Measurements from ENCODE around the gene PRDM16. TPM values are rescaled to one million over a fixed set of nuclear protein-coding genes. Genes with fewer than 3 reads are reported as not detected.
A peak's percentile ranks its signal among the peaks of the same experiment; 100 is the strongest.

PRDM16 gene
- total and polyA plus RNA-seq, 2 of the 4 experiments (the other 2 are of a cell fraction), result 0.02 TPM; not detected in 1

DNA sequence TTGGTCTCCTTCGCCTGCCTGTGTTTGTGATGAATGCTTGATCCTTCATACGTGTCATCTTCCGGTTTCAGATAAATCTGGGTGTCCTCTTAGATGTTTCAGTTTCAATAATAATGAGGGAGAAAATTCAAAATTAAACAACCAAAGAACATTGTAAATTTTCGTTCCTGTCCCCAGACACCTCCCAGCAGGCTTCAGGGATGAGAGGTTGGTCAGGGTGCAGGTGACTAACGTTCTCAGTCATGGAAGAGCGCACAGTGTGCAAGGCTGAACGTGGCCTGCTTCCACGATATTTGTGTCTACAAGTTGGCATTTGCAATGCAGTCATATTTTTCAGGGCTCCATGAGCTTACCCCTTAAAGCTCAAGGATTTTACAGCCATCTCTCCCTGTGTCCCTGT is 238.4 kb downstream of the PRDM16 start:
- Histone ChIP-seq H4K20me1 (ENCODE audit: insufficient read depth, low read length) (no peaks in the 10 kb centered on the region), H3K18ac (ENCODE audit: low read depth, low read length) (no peak overlapping the region; the same call in 1 of the 2 replicates), H3K79me1 (ENCODE audit: low read depth in 1 of 2, low read length in 2 of 2) (no peaks in the 10 kb centered on the region), H3K9ac (ENCODE audit: low read depth, low read length) (no peak overlapping the region), H2BK5ac (ENCODE audit: low read depth, low read length, poor library complexity, severe bottlenecking) (no peak overlapping the region), H3K9me3 (ENCODE audit: control insufficient read depth, insufficient read depth, low read length) (peaks cover 2% of the 10 kb centered on the region; the same call in 1 of the 2 replicates), H3K27me3 (ENCODE audit: control insufficient read depth, insufficient read depth, low read length) (peaks cover 8% of the 10 kb centered on the region; the same call in 1 of the 2 replicates), H4K5ac (ENCODE audit: low read depth, low read length) (no peak overlapping the region), H3K36me3 (ENCODE audit: control insufficient read depth, insufficient read depth, low read length) (no peaks in the 10 kb centered on the region), H2AK5ac (ENCODE audit: low read depth, low read length) (0 out of 2 replicates have a peak overlapping the region, but pooled peaks have one; percentile 21), H3K27ac (ENCODE audit: insufficient read depth, low read length) (no peak overlapping the region), H3K4me3 (ENCODE audit: insufficient read depth, low read depth, low read length) (no peak overlapping the region), H2BK20ac (ENCODE audit: low read depth, low read length) (0 out of 2 replicates have a peak overlapping the region, but pooled peaks have one; percentile 9), H2BK15ac (ENCODE audit: low read depth, low read length) (no peak overlapping the region; the same call in 2 of the 3 replicates), H3K4ac (ENCODE audit: low read depth, low read length) (peak overlapping the region; percentile 1; the same call in 1 of the 2 replicates), H3K56ac (ENCODE audit: extremely low read depth, insufficient read depth, low read length) (no peak overlapping the region), H2AFZ (replicated peaks; ENCODE audit: low read length, poor library complexity) (no peak overlapping the region), H2BK120ac (ENCODE audit: low read depth, low read length) (peak overlapping the region; percentile 41; the same call in 1 of the 2 replicates), H3K4me1 (ENCODE audit: control insufficient read depth, insufficient read depth, low read length) (peaks cover 6% of the 10 kb centered on the region), H3K14ac (replicated peaks; ENCODE audit: low read depth, low read length) (no peak overlapping the region), H3K23ac (ENCODE audit: low read depth, low read length) (no peak overlapping the region), H2AK9ac (replicated peaks; ENCODE audit: low read depth, low read length, poor library complexity) (no peak overlapping the region), H3K9me1 (ENCODE audit: insufficient read depth, low read length) (peaks cover 10% of the 10 kb centered on the region; the same call in 1 of the 2 replicates), H4K91ac (ENCODE audit: insufficient read depth, low read depth, low read length) (no peak overlapping the region), H4K8ac (ENCODE audit: low read depth in 2 of 2, low read length in 2 of 2) (no peak overlapping the region), H3K4me2 (ENCODE audit: low read depth, low read length) (no peak overlapping the region)
- BruUV-seq (replicated peaks), result no TSS peak
- ChIA-PET CTCF (no interaction called here), POLR2A (ENCODE audit: unreplicated experiment) (no interaction called here)
- in situ Hi-C loops (cut with MboI; ENCODE audit: low sequenced_read_pairs), result loop anchor here (25.0 kb wide), 1 partner anchor 895 kb away; the partner anchor contains the start of gene PEX10
- WGBS, 2 experiments (ENCODE audit: extremely low coverage in 2 of 2, insufficient read length in 1 of 2), result 75% methylated on average over 4 of the region's 8 CpGs; no CpG with 5 or more reads in 1 of the 2 experiments
- intact Hi-C loops (cut with micrococcal nuclease), result no loop called here
- DNase-seq (no peak), ATAC-seq (ENCODE audit: low read depth) (no peak)
- TF ChIP-seq MXI1 (IDR thresholded peaks at IDR 0.05; ENCODE audit: borderline replicate concordance, low read depth, low read length), result no peak
- dilution Hi-C loops (cut with HindIII; ENCODE audit: low sequenced_read_pairs, unreplicated experiment), result no loop called here
